Mesenchymal stem cell (in vitro differentiated cells and primary cell): ENCODE measurements around the gene LRRC45.

ENCODE experiments used
- DNase-seq: peaks from one replicate; pipeline ENCODE4 v3.0.0-alpha.2; 2013
- H2AFZ ChIP-seq: one replicate; pipeline ENCODE4 v1.6.1; 2013; ENCODE audit warnings: low read depth, mild to moderate bottlenecking, control low read depth, inconsistent platforms, low read length, moderate library complexity
- H2AK5ac ChIP-seq: 2 replicates; pipeline ENCODE4 v1.6.1; 2013; ENCODE audit warnings: low read length, moderate library complexity, mild to moderate bottlenecking, inconsistent platforms; ENCODE audit not compliant: severe bottlenecking
- H2BK120ac ChIP-seq: one replicate; pipeline ENCODE4 v1.6.1; 2013; ENCODE audit warnings: low read depth, mild to moderate bottlenecking, inconsistent platforms, low read length, moderate library complexity
- H2BK12ac ChIP-seq, 2 experiments: one replicate each; pipeline ENCODE4 v1.6.1; 2013; ENCODE audit warnings: inconsistent platforms in 2 of 2, low read length in 2 of 2, mild to moderate bottlenecking in 2 of 2, moderate library complexity in 2 of 2, control low read depth in 1 of 2
- H2BK15ac ChIP-seq: one replicate; pipeline ENCODE4 v1.6.1; 2013; ENCODE audit warnings: mild to moderate bottlenecking, low read depth, inconsistent platforms; ENCODE audit not compliant: poor library complexity, severe bottlenecking
- H2BK5ac ChIP-seq: 2 replicates; pipeline ENCODE4 v1.6.1; 2013; ENCODE audit warnings: low read depth, mild to moderate bottlenecking, low read length, control low read depth, inconsistent platforms; ENCODE audit not compliant: poor library complexity, severe bottlenecking
- H3K14ac ChIP-seq, 2 experiments: one replicate each; pipeline ENCODE4 v1.6.1; 2013; ENCODE audit warnings: inconsistent platforms in 2 of 2, low read length in 2 of 2, control low read depth in 1 of 2, mild to moderate bottlenecking in 1 of 2, moderate library complexity in 1 of 2
- H3K18ac ChIP-seq, 2 experiments: one replicate each; pipeline ENCODE4 v1.6.1; 2013; ENCODE audit warnings: inconsistent platforms in 2 of 2, low read length in 2 of 2, control low read depth in 1 of 2, low read depth in 1 of 2, mild to moderate bottlenecking in 1 of 2
- H3K23ac ChIP-seq, 2 experiments: one replicate each; pipeline ENCODE4 v1.6.1; 2013; ENCODE audit warnings: inconsistent platforms in 2 of 2, low read length in 2 of 2, mild to moderate bottlenecking in 2 of 2, moderate library complexity in 2 of 2, control low read depth in 1 of 2
- H3K27ac ChIP-seq: 2 replicates; pipeline ENCODE4 v1.5.1; 2013; ENCODE audit warnings: mild to moderate bottlenecking, moderate library complexity, low read length, control low read depth, inconsistent platforms; ENCODE audit not compliant: poor library complexity, severe bottlenecking
- H3K27me3 ChIP-seq, 2 experiments: 2 replicates each; pipeline versions ENCODE4 v1.6.1 to v1.7.0; 2013; ENCODE audit warnings: low read length in 2 of 2, mild to moderate bottlenecking in 2 of 2, moderate library complexity in 2 of 2, control low read depth in 1 of 2, inconsistent platforms in 1 of 2; ENCODE audit not compliant: control insufficient read depth in 1 of 2, insufficient read depth in 1 of 2
- H3K36me3 ChIP-seq, 2 experiments: 2 replicates each; pipeline versions ENCODE4 v1.6.1 to v1.7.0; 2013; ENCODE audit warnings: low read length in 2 of 2, control low read depth in 1 of 2, inconsistent platforms in 1 of 2, low read depth in 1 of 2, mild to moderate bottlenecking in 1 of 2; ENCODE audit not compliant: insufficient read depth in 2 of 2, control insufficient read depth in 1 of 2
- H3K4ac ChIP-seq, 2 experiments: one replicate each; pipeline ENCODE4 v1.6.1; 2013; ENCODE audit warnings: inconsistent platforms in 2 of 2, low read length in 2 of 2, mild to moderate bottlenecking in 2 of 2, moderate library complexity in 2 of 2, control low read depth in 1 of 2, low read depth in 1 of 2
- H3K4me1 ChIP-seq: 2 replicates; pipeline ENCODE4 v1.6.1; 2013; ENCODE audit warnings: low read depth, low read length, control low read depth; ENCODE audit not compliant: control insufficient read depth, insufficient read depth
- H3K4me2 ChIP-seq: 2 replicates; pipeline ENCODE4 v1.6.1; 2013; ENCODE audit warnings: low read length, mild to moderate bottlenecking, inconsistent platforms; ENCODE audit not compliant: poor library complexity, severe bottlenecking
- H3K4me3 ChIP-seq, 2 experiments: 2 replicates each; pipeline versions ENCODE4 v1.5.1 to v1.7.0; 2013; ENCODE audit warnings: low read length in 2 of 2, mild to moderate bottlenecking in 2 of 2, control low read depth in 1 of 2, low read depth in 1 of 2; ENCODE audit not compliant: insufficient read depth in 1 of 2
- H3K79me1 ChIP-seq: replicated peaks from 2 replicates; pipeline ENCODE4 v1.6.1; 2013; ENCODE audit warnings: mild to moderate bottlenecking, control low read depth, low read length, inconsistent platforms; ENCODE audit not compliant: poor library complexity, severe bottlenecking
- H3K9ac ChIP-seq: 2 replicates; pipeline ENCODE4 v1.7.0; 2013; ENCODE audit warnings: mild to moderate bottlenecking, low read length, moderate library complexity
- H3K9me3 ChIP-seq: 2 replicates; pipeline ENCODE4 v1.7.0; 2013; ENCODE audit warnings: mild to moderate bottlenecking, low read length; ENCODE audit not compliant: control insufficient read depth
- H4K8ac ChIP-seq: one replicate; pipeline ENCODE4 v1.6.1; 2013; ENCODE audit warnings: inconsistent platforms, mild to moderate bottlenecking, low read length, moderate library complexity
- H4K91ac ChIP-seq: one replicate; pipeline ENCODE4 v1.6.1; 2013; ENCODE audit warnings: mild to moderate bottlenecking, low read length, inconsistent platforms
- WGBS: methylation state at CpG from one replicate; pipeline ENCODE4 v1.1.7; 2013; ENCODE audit warnings: mixed read lengths; 5-methylcytosine and 5-hydroxymethylcytosine counted together

LRRC45 gene

DNA sequence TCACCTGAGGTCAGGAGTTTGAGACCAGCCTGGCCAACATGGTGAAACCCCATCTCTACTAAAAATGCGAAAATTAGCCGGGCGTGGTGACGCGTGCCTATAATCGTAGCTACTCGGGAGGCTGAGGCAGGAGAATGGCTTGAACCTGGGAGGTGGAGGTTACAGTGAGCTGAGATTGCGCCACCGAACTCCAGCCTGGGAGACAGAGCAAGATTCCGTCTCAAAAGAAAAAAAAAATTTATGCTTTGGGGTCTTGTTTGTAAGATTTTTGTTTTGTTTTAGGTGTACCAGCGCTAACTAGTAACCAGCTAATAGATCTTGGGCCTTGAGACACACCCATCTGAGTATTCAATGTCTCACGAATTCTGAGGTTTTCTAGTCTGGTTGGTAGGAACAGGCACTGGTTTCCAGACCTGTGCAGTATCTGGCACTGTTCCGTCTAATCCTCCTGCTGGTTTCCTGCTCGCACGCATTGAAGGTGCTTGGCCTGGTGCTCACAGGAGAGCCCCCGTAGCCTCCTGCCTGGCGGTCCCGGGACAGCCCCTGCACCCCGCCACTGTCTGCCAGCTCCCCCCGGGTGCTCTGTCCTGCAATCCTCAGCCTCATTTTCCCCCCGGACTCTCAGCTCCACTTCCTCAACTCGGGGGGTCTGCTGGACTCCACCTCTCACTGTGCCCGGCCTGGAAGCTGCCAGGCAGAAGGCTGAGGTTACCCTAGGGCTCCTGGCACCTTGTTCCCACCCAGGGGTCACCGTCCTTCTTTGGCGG lies 53.1 kb downstream of the LRRC45 start:
- H3K23ac ChIP-seq: no peak overlapping the region
- H3K9ac ChIP-seq: no peak overlapping the region
- peak overlapping the region; percentile 7 for H4K8ac ChIP-seq
- H3K36me3 ChIP-seq: peaks cover 31 to 47% of the 10 kb centered on the region in 2 experiments
- H2AK5ac ChIP-seq: no peak overlapping the region
- WGBS: 89% methylated on average over 25 of the region's 25 CpGs
- no peak overlapping the region for H2BK12ac ChIP-seq
- no peak overlapping the region for H4K91ac ChIP-seq
- H3K79me1 ChIP-seq: peaks cover 10% of the 10 kb centered on the region
- no peak overlapping the region for H3K4me3 ChIP-seq
- no peak for DNase-seq
- no peak overlapping the region for H2AFZ ChIP-seq
- H3K4me1 ChIP-seq: peaks cover 3% of the 10 kb centered on the region
- no peak overlapping the region for H2BK5ac ChIP-seq
- no peak overlapping the region for H3K4me2 ChIP-seq
- no peak overlapping the region for H3K27ac ChIP-seq
- no peak overlapping the region for H3K18ac ChIP-seq
- no peaks in the 10 kb centered on the region for H3K27me3 ChIP-seq
- no peak overlapping the region for H2BK15ac ChIP-seq
- no peak overlapping the region for H2BK120ac ChIP-seq
- no peak overlapping the region for H3K4ac ChIP-seq
- H3K14ac ChIP-seq: no peak overlapping the region
- no peaks in the 10 kb centered on the region for H3K9me3 ChIP-seq

DNA sequence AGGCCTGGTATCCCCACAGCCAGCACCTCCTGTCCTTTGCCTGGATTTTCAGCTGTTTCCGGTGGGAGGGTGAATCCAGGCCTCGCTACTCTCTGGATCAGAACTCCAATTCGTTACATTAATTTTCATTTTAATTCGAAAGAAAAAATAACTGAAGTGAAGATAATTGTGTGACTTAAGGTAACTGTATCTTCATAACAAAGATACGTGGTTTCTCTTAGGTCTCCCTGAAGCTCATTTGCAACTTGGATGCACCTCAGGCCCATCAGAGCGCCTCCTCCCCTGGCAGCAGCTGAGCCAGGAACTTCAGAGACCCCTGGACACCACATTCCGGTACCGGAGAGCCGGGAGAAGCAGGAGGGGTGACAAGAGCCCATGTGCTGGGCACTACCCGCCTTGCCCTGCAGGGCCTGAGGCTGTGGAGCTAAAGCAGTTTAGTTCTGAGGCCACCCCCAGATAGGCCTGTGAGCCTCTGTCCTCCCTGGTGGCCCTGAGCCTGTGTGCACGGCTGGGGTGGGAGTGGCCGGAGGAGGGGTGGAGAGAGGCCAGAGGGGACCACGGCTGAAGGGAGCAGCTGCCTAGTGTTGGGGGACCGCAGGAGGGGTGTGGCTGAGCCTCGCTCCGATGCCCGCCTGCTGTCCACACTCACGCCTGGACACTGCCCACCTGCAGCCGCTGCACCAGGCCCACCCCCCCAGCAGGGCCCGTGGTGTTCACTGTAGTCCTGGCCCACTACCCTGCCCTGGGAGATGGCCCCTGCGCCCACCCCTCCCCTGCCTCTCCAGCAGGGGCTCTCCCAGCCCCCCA lies 53.9 kb downstream of the LRRC45 start:
- no peak overlapping the region for H3K18ac ChIP-seq
- H2AK5ac ChIP-seq: no peak overlapping the region
- no peak overlapping the region for H3K4ac ChIP-seq
- no peak overlapping the region for H2AFZ ChIP-seq
- DNase-seq: no peak
- peaks cover 12% of the 10 kb centered on the region for H3K79me1 ChIP-seq
- peaks cover 37 to 55% of the 10 kb centered on the region in 2 experiments for H3K36me3 ChIP-seq
- H3K27me3 ChIP-seq: no peaks in the 10 kb centered on the region
- H2BK12ac ChIP-seq: no peak overlapping the region
- H2BK15ac ChIP-seq: no peak overlapping the region
- no peak overlapping the region for H2BK5ac ChIP-seq
- no peak overlapping the region for H3K23ac ChIP-seq
- H3K4me1 ChIP-seq: peaks cover 3% of the 10 kb centered on the region
- H3K9me3 ChIP-seq: no peaks in the 10 kb centered on the region
- WGBS: 88% methylated on average over 21 of the region's 21 CpGs
- no peak overlapping the region for H2BK120ac ChIP-seq
- H3K14ac ChIP-seq: no peak overlapping the region
- H3K4me3 ChIP-seq: no peak overlapping the region
- H3K27ac ChIP-seq: no peak overlapping the region
- no peak overlapping the region for H3K4me2 ChIP-seq
- H4K91ac ChIP-seq: no peak overlapping the region
- H3K9ac ChIP-seq: no peak overlapping the region
- H4K8ac ChIP-seq: no peak overlapping the region

GRCh38 chr17:82077617-82078358 lies 54.7 kb downstream of the LRRC45 start:
- H3K27ac ChIP-seq: no peak overlapping the region
- H3K79me1 ChIP-seq: peaks cover 19% of the 10 kb centered on the region
- no peak overlapping the region for H3K4me2 ChIP-seq
- no peak overlapping the region for H2AFZ ChIP-seq
- H2BK5ac ChIP-seq: no peak overlapping the region
- WGBS: 88% methylated on average over 28 of the region's 28 CpGs
- no peaks in the 10 kb centered on the region for H3K27me3 ChIP-seq
- peak overlapping the region; percentile 84 for H4K8ac ChIP-seq
- no peak overlapping the region for H3K18ac ChIP-seq
- peak overlapping the region; percentile 41 for H2BK15ac ChIP-seq
- H3K4me1 ChIP-seq: peaks cover 3% of the 10 kb centered on the region
- H3K4ac ChIP-seq: no peak overlapping the region
- H3K36me3 ChIP-seq: peaks cover 45 to 63% of the 10 kb centered on the region in 2 experiments
- no peak overlapping the region for H2BK120ac ChIP-seq
- no peak overlapping the region for H3K23ac ChIP-seq
- no peak overlapping the region for H3K4me3 ChIP-seq
- no peak overlapping the region for H3K14ac ChIP-seq
- no peak for DNase-seq
- H4K91ac ChIP-seq: peak overlapping the region; percentile 40
- H3K9ac ChIP-seq: no peak overlapping the region
- no peak overlapping the region for H2BK12ac ChIP-seq
- no peak overlapping the region for H2AK5ac ChIP-seq
- no peaks in the 10 kb centered on the region for H3K9me3 ChIP-seq

DNA sequence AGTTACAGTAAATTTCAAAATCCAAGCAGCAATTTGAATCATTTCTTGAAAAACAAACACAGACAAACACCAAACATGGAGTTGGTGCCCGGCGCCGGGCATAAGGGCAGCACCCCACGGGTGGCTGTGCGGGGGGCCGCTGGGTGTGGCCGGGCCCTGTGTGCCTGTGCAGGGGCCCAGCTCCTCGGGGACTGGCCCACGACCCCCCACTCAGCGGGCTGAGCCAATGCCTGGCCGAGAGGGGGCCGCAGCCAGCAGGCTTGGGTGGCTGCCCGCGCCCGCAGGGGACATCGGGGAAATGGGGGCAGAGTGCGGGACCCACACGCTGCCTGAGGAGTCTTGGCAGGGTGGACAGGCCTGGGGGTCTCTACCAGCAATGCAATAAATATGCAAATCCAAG lies 55.3 kb downstream of the LRRC45 start:
- Histone ChIP-seq H3K4ac (no peak overlapping the region), H3K27ac (no peak overlapping the region), H3K4me1 (peaks cover 3% of the 10 kb centered on the region), H3K9ac (no peak overlapping the region), H2BK15ac (no peak overlapping the region), H2BK12ac (no peak overlapping the region), H3K4me3 (no peak overlapping the region), H3K36me3 (peaks cover 51 to 69% of the 10 kb centered on the region in 2 experiments), H3K4me2 (no peak overlapping the region), H2AK5ac (no peak overlapping the region), H4K8ac (no peak overlapping the region), H3K79me1 (peaks cover 25% of the 10 kb centered on the region), H2AFZ (no peak overlapping the region), H2BK120ac (no peak overlapping the region), H4K91ac (no peak overlapping the region), H3K23ac (no peak overlapping the region), H3K14ac (no peak overlapping the region), H3K27me3 (no peaks in the 10 kb centered on the region), H3K18ac (no peak overlapping the region), H2BK5ac (no peak overlapping the region), H3K9me3 (no peaks in the 10 kb centered on the region)
- DNase-seq: no peak
- WGBS: 97% methylated on average over 17 of the region's 18 CpGs
